Pons (tissue), 1 donor: ENCODE data around the gene RRP1B.
"Not testable (repeated sequence)": the region's sequence is repeated elsewhere in the genome, so short reads cannot be mapped to it uniquely, and the experiment has no call there.

Experiments used
- DNase-seq: peaks from one replicate; pipeline ENCODE4 v3.0.0-alpha.2; 2016; ENCODE audit warnings: low spot score

Gene RRP1B

DNA sequence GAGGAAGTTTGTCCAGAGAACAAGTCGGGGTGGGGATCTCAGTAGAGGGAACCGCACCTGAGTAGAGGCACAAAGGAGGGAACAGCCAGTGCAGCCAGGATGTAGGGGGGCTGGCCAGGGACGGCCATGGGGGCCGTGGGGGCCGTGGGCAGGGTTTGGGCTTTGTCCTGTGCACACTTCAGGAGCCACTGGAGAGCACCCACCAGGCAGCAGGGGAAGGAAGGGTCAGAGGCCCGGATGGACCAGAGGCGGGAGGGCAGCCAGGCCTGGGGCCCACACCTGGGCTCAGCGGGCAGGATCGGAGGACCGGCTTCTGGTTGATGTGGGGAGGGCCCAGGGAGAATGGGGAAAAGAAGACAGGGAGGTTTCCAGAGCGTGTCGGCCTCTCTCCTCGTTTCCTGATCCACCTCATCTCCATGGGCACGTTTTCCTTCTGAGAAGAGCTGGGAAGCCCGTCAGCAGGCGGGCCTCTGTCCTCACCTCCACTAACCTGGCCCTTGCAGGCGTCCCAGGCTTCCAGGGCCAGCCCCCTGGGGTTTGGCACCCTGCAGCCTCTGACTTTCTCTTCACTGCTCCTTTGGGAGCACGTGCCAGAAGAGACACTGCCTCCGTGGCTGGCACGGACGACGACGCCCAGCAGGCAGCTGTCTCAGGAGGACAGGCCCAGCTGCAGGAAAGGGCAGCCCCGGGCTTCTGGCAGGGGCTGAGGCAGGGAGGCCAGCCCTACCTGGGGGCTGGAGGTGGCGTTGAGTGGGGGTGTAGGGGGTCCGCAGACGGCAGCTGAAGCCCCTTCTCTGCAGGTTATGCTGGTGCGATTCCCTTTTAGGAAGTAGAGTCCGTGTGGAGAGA lies 42.8 kb downstream of the RRP1B start:
- DNase-seq = no peak

DNA sequence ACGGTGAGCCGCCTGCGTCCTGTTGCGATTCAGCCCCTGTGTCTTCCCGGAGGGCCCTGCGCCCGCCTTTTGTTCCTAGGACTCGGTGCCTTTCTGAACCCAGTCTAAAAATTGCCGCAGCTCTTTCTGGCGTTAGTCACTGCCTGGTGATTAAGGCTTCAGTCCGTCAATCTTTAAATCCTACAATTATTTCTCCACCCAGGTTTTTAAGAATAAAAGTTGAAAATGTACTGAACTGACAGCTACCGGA lies 43.4 kb downstream of the RRP1B start:
- no peak for DNase-seq

DNA sequence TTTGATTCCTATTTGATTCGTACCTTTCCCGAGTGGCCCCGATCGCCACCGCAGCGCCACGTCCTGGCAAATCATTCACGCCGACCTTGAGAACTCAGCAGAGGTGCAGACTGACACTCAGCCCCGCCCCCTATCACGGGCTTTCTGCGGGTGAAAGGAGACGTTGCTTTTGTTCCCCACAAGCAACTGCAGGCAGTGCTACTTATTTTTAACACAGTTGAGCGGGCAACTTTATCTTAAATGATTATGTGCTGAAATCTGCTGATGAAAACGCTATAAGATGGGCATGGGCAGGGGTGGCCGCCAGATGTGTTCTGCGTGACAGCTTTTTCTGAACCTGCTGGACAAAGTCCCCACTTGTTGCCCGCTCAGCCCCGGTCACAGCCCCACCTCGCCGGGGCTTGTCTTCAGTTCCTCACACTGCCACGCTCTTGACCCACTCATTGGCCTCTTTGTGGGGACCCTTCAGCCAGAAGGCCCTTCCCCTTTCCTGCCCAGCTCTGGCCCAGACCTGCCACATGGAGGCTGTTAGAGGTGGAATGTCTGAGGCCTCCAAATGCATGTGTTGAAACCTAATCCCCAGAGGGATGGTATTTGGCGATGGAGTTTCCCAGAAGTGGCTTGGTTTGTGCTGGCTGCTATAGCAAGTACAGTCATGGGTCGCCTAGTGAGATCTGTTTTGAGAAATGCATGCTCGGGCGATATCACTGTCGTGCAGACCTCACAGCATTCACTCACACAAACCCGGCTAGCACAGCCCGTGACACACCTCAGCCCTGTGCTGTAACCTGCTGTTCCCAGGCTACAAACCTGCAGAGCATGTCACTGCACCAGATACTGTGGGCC lies 43.9 kb downstream of the RRP1B start:
- no peak for DNase-seq

DNA sequence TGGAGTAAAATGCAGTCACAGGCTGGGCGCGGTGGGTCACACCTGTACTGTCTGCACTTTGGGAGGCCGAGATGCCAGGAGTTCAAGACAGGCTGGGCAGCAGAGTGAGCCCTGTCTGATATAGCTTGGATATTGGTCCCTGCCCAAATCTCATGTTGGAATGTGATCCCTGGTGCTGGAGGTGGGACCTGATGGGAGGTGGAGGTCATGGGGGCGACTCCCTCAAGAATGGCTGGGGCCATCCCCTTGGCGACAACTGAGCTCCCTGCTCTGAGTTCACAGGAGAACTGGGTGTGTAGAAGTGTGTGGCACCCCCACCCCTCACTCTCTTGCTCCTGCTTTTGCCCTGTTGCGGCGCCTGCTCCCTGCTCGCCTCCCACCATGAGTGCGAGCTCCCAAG lies 48.1 kb downstream of the RRP1B start:
- no peak for DNase-seq

DNA sequence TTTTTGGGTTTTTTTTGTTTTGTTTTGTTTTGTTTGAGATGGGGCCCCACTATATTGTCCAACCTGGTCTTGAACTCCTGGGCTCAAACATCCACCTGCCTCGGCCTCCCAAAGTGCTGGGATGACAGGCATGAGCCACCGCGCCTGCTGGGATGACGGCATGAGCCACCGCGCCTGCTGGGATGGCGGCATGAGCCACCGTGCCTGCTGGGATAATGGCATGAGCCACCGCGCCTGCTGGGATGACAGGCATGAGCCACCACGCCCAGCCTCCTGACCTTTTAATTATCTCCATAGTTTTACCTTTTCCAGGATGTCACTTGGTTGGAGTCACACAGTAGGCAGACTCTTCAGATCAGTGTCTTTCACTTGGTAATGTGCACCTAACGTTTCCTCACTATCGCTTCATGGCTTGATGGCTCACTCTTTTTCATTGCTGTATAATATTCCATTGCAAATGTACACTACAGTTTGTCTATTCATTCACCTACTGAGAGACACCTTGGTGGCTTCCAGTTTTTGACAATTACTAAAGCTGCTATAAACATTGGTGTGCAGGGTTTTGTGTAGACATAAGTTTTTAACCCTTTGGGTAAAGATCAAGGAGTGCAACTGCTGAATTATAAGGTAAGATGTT lies 49.5 kb downstream of the RRP1B start:
- no peak for DNase-seq

DNA sequence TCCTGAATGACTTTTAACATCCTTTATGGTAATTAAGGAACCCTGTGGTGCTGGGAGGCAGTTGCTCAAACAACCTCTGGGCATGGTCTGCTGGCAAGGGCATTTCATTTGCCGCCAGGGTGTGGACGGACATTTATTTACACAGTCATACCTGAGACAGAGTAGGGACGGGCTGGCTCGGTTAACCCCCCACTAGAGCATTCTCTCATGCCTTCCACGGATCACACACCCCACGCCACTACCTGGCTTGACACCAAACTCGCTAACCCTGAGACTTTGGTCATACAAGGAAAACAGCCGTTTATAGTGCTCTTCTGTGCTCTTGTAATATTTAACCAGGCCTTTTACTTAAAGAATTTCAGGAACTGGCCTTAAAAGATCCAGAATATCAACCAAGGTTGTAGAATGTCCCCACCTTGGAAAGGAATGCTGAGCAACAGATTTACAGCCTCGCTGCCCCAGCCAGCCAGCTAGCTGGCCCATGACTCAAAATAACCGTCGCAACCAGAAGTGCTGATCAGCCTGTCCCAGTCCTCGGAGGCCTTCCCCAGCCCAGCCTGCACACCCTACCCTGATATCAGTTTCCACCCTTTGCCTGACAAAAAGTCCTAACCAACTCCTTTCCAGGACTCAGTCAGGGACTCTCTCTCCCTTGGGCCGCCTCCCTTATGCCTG lies 53.0 kb downstream of the RRP1B start:
- no peak for DNase-seq

DNA sequence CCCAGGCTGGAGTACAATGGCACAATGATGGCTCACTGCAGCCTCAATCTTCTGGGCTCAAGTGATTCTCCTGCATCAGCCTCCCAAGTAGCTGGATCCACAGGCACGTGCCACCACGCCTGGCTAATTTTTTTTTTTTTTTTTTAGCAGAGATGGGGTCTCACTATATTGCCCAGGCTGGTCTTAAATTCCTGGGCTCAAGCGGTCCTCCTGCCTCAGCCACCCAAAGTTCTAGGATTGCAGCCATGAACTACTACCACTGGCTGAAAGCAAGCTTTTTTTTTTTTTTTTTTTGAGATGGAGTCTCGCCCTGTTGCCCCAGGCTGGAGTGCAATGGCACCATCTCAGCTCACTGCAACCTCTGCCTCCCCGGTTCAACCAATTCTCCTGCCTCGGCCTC lies 53.8 kb downstream of the RRP1B start:
- DNase-seq = not testable (repeated sequence)

DNA sequence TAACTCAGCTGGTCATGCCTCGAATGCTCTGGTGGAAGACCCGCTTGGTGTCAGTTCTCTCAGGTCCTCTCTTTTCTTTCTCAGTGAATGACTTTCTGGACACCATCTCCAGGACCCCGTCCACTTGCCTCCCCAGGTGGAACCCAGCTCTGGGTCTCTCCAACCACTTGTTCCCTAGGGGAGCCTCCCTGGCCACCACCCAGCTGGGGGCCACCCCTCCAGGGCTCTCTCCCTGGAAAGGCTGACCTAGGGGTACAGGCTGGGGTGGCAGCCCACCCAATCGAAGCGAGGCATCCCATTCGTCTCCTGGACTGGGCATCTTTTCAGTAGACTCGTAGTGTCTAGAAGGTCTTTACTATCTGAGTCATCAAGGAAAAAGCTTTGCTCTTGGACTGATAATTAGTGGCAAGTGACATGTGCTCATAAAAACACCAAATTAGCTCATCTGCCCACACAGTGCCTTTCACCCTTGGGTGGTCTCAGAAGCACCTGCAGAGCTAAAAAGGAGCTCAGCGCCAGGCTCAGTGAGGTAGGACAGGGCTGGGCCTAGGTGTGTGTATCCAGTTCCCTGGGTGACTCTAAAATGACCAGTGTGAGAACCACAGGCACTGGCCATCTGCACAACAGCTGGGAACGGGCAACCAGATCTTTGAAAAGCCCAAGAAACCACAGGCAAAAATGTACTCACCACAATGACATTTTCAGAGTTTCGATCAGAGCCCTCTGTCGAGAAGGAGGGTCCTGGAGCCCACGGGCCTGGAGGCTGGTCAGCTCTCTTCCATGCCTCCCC lies 57.2 kb downstream of the RRP1B start:
- DNase-seq = no peak

DNA sequence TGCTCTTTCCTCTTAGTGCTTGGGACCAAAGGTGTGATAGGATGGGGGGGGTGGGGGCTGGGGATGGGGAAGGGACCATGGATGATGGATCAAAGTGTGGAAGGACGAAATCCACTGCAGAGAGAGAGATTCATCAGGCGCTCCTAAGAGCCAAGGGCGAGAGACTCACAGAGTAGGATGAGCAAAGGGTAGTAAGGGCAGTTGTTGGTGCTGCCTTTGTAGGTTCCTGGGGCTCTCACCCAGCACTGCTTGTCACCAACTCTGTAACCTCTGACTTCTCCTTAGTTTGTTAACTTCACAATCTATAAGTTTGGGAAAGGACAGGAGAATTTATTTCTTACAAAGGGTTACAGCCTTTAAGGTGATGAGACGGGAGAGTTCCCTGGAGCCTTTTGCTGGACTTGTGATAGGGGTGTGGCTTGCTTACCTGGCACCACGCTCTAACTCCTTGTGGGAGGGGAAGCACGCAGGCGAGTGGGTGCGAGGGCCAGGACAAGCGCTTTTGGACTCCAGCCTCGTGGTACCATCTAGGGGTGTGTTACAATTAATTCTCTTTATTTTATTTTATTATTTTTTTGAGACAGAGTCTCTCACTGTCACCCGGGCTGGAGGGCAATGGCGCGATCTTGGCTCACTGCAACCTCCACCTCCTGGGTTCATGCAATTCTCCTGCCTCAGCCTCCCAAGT lies 58.0 kb downstream of the RRP1B start:
- no peak for DNase-seq

DNA sequence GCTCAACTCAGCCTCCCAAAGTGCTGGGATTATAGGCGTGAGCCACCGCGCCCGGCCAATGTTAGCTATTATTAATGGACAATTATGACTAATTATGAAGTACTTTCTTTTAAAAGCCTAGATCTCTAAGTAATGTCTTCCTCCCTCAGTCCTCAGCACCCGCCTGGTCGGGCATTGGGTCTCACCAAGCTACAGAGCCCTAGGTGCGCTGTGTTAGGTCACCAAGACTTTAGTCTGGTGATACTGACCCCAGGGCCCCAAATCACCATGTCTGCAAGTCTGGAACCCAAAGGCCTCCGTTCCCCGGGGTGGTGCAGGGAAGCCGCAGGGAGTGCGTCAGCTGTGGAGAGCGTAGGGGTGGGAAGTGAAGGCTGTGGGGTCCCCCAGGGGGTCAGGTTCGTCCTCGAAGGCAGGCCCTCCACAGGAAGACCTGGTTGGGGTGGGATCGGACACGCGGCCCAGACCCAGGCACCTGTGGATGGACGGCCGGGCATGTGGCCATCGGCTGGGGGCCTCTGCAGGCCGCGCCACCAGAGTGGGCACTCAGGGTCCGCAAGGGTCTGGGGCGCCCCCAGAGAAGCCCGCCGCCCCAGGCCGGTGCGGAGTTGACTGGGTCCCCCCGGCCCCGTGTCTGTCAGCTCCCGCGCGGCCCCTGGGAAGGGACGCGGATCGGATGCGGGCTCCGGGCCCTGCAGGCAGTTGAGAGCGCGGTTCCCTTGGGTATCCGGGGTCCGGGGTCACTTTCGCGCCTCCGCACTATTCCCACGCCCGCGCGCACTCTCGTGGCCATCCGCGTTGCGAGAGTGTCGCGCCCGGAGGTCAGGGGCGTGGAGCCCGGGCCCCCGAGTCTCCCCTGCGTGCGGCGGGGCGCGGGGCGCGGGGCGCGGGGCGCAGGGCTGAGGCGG lies 58.9 kb downstream of the RRP1B start:
- no peak for DNase-seq

DNA sequence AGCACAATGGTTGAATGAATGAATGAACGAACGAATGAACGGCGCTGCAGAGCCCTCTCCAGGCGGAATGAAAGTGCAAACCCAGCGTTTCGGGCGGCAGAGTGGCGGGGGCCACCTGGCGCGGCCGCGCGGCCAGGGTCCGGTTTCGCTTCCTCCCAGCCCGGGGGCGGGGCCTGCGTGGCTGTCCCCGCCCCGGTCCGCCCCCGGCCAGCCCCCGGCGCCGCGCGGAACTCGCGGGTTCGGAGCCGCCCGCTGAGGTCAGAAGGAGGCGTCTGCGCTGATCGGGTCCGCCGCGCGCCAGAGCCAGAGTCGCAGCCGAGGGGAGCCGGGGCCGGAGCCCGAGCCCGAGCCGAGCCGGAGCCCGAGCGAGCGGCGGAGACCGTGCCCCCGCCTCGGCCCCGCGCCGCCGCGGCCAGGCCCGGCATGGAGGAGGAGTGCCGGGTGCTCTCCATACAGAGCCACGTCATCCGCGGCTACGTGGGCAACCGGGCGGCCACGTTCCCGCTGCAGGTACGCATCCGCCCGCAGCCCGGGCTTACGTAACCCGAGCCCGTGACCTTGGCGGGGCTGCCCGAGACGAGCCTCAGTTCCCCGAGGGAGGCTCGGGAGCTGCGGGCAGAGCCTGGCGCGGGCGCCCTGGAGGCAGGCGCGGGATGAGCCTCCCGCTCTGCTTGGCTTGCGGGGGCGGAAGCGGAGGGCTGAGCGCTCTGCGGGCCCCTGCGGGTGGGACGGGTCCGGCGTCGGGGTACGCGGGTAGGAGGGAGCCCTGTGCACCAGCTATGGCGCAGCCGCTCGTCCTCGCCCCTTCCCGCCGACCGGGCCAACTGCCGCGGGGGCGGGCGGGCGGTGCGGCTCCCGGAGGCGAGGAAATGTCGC lies 59.8 kb downstream of the RRP1B start, which contains the start of gene PDXK:
PDXK (plus strand) TSS at position 258 of the 876 bp plus-strand sequence; CDS start at position 424, 166 bp downstream.
- DNase-seq = peak; percentile 70

DNA sequence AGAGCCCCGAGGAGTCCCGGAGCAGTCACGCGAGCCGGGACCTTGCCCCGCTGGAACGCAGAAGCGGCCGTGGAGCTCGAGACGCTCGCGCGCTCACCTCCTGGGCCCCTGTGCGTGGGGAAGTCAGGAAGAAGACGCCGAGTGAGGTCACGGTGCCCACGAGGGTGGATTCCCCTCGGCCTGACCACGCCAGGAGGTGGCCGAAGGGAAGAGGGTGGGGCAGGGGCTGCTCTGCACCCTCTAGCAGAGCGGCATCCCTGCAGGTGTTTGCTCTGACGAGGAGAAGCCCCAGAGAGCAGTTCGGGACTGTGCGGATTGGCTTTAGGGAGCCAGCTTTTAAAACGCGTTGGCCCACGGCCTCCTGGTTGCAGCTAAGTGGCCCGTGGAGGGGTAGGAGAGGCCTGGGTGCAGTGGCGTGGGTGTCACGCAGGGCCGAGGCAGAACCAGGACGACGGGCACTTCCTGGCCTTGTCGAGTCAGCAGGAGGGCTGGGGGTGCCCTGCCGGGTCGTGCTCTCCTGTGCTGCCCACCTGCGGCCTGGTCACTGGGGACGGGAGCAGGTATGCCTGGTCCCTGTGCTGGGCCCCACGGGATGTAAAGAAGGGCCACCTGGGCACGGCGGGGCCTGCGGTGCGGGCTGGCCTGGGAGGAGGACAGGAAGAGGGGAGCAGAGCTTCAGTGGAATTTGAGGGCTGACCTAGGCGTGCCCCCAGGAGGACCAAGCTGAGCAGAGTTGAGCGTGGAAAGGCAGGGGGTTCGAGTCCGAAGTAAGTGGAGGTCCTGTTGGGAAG lies 60.6 kb downstream of the RRP1B start:
- no peak for DNase-seq

DNA sequence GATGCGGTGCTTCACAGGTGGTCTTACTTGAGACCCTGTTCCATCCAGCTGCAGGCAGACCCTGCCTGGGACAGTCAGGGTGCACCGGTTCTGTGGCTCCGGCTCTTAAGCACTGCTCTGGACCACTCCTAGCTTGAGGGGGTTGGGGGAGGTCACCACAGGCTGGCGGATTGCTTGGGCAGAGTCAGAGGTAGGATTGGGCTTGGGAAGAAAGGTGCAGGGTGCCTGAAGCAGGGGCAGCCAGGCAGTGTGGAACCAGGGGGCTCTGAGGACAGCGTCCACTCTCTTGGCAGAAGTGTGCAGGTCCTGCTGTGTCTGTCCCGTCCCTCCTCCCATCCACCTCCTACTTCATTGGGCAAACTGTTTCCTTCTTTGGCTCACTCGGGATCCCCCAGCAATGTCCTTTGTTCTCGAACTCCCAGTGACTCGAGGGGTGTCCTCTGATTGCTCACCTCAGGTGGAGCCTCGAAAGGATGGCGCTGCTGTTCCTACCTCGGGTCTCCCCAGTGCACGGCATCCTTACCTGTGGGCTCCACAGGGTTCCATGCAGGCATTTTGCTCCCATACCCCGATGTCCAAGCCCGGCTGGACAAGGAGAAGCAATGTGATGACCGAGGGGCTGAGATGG lies 61.3 kb downstream of the RRP1B start:
- no peak for DNase-seq

DNA sequence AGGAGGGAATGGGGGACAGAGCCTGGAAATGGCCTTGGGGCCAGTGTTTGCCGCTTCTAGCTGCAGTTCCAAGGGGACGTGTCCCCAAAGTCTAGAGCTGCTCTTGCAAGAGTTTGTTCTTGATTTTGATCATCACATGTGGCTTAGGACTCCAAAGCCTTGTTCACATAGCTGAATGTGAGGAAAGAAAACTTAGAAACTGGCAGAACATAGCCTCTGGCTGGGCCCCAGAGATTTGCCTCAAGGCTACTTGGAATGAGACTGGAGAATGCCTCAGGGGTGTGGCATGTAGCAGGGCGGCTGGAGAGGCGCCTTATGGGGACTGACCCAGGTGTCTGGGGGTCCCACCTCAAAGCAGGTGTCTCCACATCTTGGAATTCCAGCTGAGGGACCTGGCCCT lies 61.8 kb downstream of the RRP1B start:
- DNase-seq = no peak

DNA sequence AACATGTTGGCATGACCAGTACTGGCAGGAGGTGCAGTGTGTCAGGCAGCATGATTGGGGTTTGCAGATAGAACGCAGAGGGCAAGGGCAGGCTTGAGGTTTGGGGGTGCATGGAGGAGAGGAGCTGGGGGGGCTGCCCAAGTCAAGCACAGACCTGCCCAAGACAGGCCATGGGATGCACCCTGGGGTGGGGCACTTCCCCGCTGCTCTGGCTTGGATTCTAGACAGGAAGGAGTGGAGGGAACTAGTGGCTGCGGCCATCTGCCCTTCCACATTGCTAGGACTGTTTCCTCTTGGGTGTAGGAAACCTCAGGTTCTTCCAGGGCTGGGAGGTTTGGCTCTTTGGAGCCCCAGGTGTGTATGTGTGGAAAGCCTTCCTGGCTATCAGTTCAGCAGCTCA lies 62.6 kb downstream of the RRP1B start:
- no peak for DNase-seq

DNA sequence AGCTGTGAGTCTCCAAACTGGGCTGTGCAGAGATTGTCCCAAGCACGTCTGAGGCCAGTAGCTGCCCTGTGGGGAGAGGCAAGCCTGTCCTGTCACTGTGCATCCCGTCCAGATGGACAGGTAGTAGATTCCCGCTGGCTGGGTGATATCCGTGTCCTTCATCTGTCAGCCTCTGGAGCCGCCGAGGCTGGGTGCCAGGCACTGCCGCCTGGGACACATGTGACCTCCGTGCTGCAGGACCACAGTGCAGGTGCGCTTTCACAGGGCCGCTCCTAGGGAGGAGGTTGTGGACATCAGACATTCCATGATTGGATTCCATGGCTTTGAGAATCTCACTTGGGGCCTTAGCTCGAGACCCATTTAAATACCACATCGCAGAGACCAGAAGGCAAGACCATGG lies 64.3 kb downstream of the RRP1B start:
- no peak for DNase-seq

DNA sequence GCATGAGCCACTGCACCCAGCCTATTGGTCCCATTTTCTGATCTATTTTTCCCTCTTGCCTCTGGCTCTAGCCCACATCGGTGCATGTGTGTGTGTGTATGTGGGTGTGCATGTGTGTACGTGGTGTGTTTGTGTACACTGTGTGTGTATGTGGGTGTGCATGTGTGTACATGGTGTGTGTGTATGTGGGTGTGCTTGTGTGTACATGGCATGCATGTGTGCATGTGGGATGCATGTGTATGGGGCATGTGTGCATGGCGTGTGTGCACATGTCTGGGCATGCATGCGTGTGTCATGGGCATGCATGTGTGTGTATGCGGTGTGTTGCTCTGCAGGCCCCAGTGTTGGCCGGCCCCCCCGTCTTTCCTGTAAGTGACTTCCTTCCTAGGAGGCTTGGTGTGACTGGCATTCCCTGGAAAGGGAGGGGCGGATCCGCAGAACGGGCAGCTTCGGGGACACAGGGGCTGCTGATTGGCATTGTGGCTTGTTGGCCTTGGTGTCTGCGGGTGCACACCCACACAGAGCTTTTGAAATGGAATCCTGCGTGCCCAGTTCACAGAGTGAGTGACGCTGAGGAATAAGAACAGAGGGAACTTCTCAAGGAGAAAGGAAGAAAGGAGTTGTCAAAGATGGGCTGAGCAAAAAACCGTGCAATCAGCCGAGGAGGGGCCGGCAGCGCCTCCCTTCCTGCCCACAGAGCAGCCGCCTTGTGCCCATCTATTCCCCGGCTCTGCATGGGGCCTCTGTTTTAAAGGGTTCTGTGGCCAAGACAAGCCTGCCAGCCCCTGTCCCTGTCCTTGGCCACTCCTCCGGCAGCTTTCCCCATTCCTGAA lies 67.5 kb downstream of the RRP1B start:
- no peak for DNase-seq
